ENCODE measurements around the gene CDC14A.

Gene CDC14A

DNA sequence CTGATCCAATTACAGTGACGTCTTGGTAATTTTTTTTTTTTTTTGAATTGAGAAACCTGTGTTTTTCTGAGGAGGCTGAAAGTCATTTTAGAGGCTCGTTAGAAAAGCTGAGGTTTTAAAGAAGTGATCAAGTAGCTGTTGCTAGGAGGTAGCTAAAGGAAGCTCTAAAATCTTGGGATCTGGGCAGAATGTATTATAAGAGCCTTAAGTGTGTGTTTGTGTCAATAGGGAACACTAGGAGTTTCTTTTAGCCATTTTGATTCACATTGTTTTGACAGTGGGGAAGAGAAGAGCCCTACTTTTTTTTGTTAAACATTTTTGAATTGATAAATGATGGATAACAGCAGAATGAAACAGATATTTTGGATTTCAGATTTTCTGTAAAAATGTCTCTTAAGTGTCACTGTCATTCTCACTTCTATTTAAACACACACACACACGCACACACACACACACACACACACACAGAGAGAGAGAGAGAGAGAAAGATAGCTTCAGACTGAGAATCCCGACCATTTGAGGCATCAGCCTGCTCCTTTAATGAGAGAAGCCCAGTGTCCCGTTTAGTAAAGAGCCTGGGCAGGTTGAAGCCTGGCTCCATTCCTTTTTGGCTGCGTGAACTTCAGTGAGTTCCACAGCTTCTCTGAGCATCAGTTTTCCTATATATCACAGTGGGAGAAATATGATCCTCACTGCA is 106.5 kb downstream of the CDC14A start:
- DNase-seq (ENCODE audit: low read depth in 1 of 2, low spot score in 1 of 2) = no peak
- in situ Hi-C loops (cut with HindIII; ENCODE audit: low pct_unique_long_range_greater_than_20kb, low sequenced_read_pairs) = no loop called here
- TF ChIP-seq JUND (IDR thresholded peaks at IDR 0.05; ENCODE audit: low read depth) = no peak

DNA sequence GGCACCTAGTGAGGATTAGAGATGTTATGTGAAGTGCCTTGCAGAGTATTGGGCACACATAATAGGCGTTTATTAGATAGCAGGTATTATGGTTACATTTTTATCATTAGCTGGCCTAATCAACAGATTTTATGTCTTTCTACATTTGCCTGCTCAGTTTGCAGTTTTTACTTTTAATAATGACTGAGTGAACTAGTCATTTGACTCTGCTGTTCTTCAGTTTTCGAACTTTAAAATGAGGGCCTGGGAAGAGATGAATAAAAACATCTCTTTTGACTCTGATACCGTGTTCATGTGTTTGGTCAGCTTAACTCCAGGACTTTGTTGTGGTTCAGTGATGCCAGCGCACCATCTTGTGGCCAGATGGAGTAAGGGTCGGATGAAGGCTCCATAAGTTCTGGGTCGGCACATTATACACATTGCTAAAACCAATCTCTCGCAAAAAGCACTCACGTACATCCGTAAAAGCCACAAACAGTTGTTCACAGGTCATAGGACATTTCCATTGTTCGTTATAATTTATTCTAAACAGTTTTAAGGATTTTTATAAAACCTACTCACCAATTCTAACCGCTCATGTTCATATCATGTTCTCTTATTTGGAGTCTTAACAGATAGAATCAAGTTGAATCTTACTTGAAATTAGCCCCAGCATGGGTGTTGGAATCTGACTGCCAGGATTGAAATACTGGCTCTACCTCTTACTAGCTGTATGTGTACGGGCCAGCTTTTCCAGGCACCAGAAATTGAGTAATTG is 107.2 kb downstream of the CDC14A start:
- in situ Hi-C loops (cut with HindIII; ENCODE audit: low pct_unique_long_range_greater_than_20kb, low sequenced_read_pairs) = no loop called here
- peak; percentile 13 to 69 for DNase-seq (ENCODE audit: low read depth in 1 of 2, low spot score in 1 of 2)
- no peak for TF ChIP-seq JUND (IDR thresholded peaks at IDR 0.05; ENCODE audit: low read depth)

DNA sequence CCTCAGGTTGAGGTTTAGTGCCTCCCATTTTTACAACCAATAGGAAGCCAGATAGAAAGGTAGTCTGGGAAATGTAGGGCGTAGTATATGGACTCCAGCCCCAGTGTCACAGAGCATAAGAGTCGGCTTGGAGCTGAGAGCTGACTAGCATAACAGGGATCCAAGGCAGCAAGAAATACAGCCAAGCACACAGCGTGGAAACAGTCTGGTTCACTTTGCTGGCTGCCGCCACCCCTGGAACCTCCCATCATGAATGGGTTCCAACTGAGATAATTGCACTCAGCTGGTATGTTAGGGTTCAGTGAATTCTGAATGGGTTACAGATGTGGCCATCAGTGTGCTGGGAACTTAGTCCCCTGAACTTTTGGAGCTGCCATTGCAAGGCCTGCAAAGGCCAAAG is 108.9 kb downstream of the CDC14A start:
- in situ Hi-C loops (cut with HindIII; ENCODE audit: low pct_unique_long_range_greater_than_20kb, low sequenced_read_pairs) = no loop called here
- DNase-seq (ENCODE audit: low read depth in 1 of 2, low spot score in 1 of 2) = no peak
- TF ChIP-seq JUND (IDR thresholded peaks at IDR 0.05; ENCODE audit: low read depth) = no peak

DNA sequence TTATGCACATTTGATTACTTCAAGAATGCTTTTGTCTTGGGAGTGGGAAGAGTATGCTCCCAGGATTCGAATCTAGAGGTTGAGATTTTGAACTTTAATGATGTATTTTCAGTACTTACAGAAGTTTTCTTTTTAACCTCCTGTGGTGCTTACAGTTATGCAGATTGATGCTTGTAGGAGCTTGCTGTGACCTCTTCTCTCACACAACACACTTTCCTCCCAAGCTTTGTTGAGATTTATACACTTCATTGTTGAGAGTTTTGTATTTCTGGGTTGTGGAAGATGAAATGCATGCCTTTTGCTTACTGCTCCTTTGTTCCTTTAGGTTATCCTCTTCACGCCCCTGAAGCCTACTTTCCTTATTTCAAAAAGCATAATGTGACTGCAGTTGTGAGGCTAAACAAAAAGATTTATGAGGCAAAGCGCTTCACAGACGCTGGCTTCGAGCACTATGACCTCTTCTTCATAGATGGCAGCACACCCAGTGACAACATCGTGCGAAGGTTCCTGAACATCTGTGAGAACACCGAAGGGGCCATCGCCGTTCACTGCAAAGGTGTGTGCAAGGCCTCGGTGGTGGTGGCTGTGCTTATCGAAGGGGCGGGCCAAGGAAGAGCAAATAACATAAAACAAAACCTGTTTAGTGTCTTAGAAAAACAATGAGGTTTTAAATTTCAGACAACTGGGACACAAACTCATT is 110.2 kb downstream of the CDC14A start:
- no peak for DNase-seq (ENCODE audit: low read depth in 1 of 2, low spot score in 1 of 2)
- in situ Hi-C loops (cut with HindIII; ENCODE audit: low pct_unique_long_range_greater_than_20kb, low sequenced_read_pairs) = no loop called here
- TF ChIP-seq JUND (IDR thresholded peaks at IDR 0.05; ENCODE audit: low read depth) = no peak

DNA sequence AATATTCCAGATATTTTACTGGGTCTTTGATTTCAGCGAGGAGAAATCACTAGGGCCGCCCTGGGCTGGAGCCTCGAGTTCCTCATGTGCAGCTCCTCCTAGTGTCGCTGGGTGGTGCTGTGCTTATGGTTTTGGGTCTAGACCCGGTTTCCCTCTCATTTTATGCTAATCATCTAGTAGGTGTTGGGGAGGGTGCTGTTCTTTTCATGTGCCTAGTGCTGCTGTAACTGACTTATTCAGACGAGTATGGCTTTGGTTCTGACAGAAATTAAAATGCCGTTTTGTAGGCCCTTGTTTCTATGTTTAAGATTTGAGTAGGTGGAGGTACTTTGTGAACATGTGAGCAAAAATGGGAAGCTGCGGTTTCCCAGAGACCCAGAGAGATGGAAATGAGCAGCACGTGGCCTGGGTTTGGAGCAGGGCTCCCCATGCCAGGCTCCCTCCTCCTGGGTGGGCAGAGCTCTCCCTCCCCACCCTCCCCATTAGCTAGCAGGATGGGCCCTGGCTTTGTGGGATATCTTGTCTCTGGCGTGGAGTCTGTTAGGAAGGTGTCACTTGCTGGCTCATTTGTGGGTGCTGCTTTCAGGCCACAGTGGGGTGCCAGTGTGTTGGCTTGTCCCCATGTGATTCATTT is 111.6 kb downstream of the CDC14A start:
- no peak for TF ChIP-seq JUND (IDR thresholded peaks at IDR 0.05; ENCODE audit: low read depth)
- peak; percentile 5 to 65 for DNase-seq (ENCODE audit: low read depth in 1 of 2, low spot score in 1 of 2)
- in situ Hi-C loops (cut with HindIII; ENCODE audit: low pct_unique_long_range_greater_than_20kb, low sequenced_read_pairs) = no loop called here

GRCh38 chr1:100469578-100469977 is 117.3 kb downstream of the CDC14A start:
- DNase-seq (ENCODE audit: low read depth in 1 of 2, low spot score in 1 of 2) = no peak
- in situ Hi-C loops (cut with HindIII; ENCODE audit: low pct_unique_long_range_greater_than_20kb, low sequenced_read_pairs) = no loop called here
- TF ChIP-seq JUND (IDR thresholded peaks at IDR 0.05; ENCODE audit: low read depth) = no peak

- in situ Hi-C loops (cut with HindIII; ENCODE audit: low pct_unique_long_range_greater_than_20kb, low sequenced_read_pairs) = no loop called here
- DNase-seq (ENCODE audit: low read depth in 1 of 2, low spot score in 1 of 2) = no peak
Observed at GRCh38 chr1:100474834-100475233, 122.5 kb downstream of the CDC14A start.

DNA sequence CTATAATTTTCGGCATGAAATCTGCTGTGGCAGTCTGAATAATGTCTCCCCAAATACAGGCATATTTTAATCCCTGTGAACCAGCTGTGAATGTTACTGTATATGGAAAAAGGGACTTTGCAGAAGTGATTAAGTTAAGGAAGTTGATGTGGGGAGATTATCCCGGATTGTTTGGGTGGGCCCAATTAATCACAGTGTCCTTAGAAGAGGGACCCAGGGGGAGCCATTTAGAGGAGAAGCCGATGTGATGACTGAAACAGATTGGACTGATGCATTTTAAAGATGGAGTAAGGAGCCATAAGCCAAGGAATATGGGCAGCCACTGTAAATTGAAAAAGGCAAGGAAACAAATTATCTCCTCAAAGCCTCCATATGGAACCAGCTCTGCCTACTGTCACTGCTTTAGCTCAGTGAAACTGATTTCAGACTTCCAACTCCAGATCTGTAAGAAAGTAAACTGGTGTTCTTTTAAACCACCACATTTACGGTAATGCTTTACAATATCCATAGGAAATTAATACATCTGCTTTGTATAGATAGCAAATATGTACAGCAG is 124.5 kb downstream of the CDC14A start:
- no peak for DNase-seq (ENCODE audit: low read depth in 1 of 2, low spot score in 1 of 2)
- in situ Hi-C loops (cut with HindIII; ENCODE audit: low pct_unique_long_range_greater_than_20kb, low sequenced_read_pairs) = no loop called here
- no peak for TF ChIP-seq JUND (IDR thresholded peaks at IDR 0.05; ENCODE audit: low read depth)

More at GRCh38 chr1:100474834-100475233, 122.5 kb downstream of the CDC14A start:
- no peak for TF ChIP-seq JUND (IDR thresholded peaks at IDR 0.05; ENCODE audit: low read depth)

DNA sequence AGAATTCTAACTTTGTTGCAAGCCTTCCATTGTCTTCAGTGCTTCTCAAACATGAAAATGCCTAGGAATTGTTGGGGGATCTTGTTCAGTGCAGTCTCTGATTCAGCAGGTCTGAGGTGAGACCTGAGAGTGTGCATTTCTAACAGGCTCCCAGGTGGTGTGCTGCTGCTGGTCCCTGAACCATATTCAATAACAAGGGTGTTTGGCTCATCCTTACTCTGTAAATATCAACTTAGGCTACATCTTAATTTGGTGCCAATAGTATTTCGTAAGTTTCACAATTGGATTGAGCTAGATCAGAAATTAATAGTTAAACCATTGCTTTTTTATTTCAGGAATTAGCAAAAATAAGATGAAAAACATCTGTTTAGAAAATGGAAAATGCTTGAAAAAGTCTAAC is 126.5 kb downstream of the CDC14A start:
- in situ Hi-C loops (cut with HindIII; ENCODE audit: low pct_unique_long_range_greater_than_20kb, low sequenced_read_pairs) = no loop called here
- TF ChIP-seq JUND (IDR thresholded peaks at IDR 0.05; ENCODE audit: low read depth) = no peak
- no peak for DNase-seq (ENCODE audit: low read depth in 1 of 2, low spot score in 1 of 2)

DNA sequence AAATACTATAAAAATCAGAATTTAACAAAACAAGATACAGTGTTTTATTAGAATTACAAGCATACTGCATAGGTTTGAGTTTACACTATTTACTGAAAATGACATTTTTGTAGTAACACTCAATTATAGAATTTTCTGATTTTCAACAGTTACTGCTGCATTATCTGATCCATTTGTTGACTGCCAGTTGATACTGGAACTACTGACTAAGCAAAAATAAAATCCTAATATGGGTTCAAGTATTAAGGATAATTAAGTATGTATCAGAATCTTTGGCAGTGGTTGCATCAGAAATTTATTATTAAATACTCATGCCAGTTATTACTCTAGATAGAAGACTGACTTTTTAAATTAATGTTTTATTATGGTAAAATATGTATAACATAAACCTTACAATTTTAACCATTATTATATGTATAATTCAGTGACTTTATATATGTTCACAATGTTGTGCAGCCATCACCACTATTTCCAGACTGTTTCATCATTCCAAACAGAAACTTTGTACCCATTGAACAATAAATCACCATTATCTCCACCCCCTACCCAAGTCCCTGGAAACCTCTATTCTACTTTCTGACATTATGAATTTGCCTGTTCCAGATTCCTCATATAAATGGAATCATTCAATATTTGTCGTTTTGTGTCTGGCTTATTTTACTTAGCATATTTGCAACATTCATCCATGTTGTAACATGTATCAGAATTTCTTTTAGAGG is 127.5 kb downstream of the CDC14A start:
- no peak for DNase-seq (ENCODE audit: low read depth in 1 of 2, low spot score in 1 of 2)
- in situ Hi-C loops (cut with HindIII; ENCODE audit: low pct_unique_long_range_greater_than_20kb, low sequenced_read_pairs) = no loop called here
- no peak for TF ChIP-seq JUND (IDR thresholded peaks at IDR 0.05; ENCODE audit: low read depth)

DNA sequence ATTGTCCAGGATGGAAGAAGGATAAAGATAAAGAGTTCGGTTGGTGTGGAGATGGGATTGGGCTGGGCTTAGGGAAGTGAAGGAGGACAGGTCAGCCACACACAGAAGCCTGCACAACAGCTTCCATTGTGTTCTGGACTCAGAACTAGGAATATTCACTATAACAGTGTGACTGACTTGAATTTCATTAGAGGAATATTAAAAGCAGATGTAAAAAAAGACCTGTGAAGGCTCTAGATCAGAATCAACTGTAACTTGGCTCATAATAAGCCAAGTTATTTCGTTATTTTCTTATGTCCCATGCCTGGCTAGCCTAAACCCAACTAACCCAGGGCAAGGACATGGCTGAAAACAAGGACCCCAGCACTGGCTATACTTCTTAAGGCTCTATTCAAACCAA is 129.0 kb downstream of the CDC14A start:
- DNase-seq (ENCODE audit: low read depth in 1 of 2, low spot score in 1 of 2) = no peak
- in situ Hi-C loops (cut with HindIII; ENCODE audit: low pct_unique_long_range_greater_than_20kb, low sequenced_read_pairs) = no loop called here
- TF ChIP-seq JUND (IDR thresholded peaks at IDR 0.05; ENCODE audit: low read depth) = no peak

- in situ Hi-C loops (cut with HindIII; ENCODE audit: low pct_unique_long_range_greater_than_20kb, low sequenced_read_pairs) = no loop called here
- TF ChIP-seq JUND (IDR thresholded peaks at IDR 0.05; ENCODE audit: low read depth) = no peak
- no peak for DNase-seq (ENCODE audit: low read depth in 1 of 2, low spot score in 1 of 2)
Observed at GRCh38 chr1:100482167-100482566, 129.9 kb downstream of the CDC14A start.

All from T47D (cell line).